HG02678 (cell line): ENCODE measurements around the gene ACOT7.

Experiments
- ATAC-seq: cut with Tn5 transposase; IDR thresholded peaks from one replicate; pipeline ENCODE4 v1.9.1; 2021; ENCODE audit warnings: mild to moderate bottlenecking, moderate library complexity; ENCODE audit not compliant: unreplicated experiment

Gene ACOT7

DNA sequence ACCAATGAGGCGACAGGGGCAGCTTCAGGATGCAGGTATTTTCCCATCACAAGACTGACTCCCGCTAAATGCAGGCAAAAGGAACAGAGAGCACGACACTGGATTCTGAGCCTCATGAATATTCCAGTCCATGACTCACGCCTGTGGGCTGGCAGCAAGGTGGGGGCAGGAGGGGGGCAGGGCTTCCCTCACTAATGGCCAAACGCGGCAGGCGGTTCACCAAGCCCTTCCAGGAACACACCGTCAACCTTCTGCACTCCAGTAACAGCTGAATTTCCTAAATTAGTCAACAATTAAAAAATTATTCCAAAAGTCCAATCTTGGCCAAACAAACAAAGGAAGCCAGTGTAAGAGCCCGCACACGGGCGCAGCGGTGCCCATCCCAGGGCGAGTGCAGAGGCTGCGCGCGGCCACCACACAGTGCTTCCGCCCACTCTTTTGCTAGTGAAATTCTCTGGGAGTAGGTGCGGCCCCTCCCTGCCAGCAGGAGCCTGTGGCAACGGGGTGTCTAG is 120.1 kb downstream of the ACOT7 start:
- ATAC-seq = no peak

- ATAC-seq = no peak
These were observed 120.7 kb downstream of the ACOT7 start for GRCh38 chr1:6272868-6273267.

DNA sequence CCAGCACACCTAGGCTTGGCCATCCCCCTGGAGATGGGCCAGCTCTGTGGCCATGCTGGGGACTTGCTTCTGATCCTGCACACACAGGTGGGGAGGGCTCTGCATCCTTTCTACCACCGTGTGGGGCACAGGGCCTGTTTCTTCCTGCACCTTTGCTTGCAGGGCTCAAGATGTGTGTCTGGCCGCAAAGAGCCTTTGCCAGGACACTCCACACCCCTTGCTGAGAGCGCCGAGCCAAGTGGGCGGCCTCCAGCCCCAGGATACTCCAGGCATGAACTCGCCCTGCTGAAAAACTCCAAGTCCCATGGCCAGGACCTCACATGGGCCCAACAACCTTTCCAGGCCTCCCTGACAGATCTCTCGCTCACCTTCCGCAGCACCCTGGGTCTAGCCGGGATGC is 121.1 kb downstream of the ACOT7 start:
- no peak for ATAC-seq

GRCh38 chr1:6271554-6271953 is 122.0 kb downstream of the ACOT7 start:
- ATAC-seq = no peak

GRCh38 chr1:6271006-6271405 is 122.6 kb downstream of the ACOT7 start:
- no peak for ATAC-seq

DNA sequence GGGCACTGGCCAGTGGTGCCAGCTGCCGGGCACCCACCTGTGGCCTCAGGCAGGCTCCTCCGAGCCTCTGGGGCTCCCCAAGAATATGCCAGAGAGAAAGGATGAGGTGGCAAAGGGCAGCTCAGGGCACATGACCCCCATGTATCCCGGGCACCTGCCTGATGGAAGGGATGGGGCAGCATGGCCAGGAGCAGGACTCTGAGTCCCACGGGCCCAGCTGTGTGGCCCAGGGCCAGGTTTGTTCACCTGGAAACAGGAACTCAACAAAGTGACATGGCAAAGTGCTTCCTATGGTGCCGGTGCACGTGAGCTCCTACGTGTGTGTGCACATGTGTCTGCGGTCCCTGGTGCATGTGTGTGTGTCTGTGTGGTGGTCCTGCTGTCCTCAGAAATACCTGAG is 123.2 kb downstream of the ACOT7 start:
- no peak for ATAC-seq

DNA sequence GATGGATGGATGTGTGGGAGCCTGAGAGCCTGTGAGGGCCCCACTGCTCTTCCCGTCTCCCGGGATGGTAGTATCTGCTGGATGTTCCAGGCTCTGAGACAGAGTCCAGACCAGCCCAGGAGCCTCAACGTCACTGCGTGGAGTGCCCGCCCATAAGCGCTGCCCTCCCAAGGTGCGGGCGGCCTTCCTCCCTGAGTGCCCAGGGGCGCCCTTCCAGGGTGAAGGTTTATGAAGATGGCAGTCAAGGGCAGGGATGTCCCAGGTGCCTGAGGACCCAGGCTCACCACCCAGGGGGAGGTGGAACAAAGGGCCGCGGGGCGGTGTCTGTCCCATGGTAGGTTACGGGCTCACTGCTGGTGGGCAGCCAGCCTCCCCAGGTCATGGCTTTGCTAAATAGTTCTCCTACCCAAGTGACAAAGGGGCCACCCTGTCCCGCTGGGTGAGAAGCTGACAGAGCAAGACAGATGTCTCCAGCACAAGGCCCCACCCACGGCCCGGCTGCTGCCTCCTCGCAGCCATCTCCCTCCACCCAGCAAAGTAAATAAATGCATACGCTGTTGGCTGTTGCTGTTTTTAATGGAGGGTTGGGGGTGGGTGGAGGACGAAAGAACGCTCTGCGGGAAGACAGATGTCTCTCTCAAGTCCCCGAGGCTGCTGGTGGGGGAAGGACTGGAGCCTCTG is 123.7 kb downstream of the ACOT7 start:
- no peak for ATAC-seq

- no peak for ATAC-seq
These were observed 124.3 kb downstream of the ACOT7 start for GRCh38 chr1:6269296-6269695.

GRCh38 chr1:6268415-6268814 is 125.2 kb downstream of the ACOT7 start:
- no peak for ATAC-seq

GRCh38 chr1:6267686-6268322 is 125.8 kb downstream of the ACOT7 start:
- no peak for ATAC-seq

GRCh38 chr1:6266641-6267040 is 126.9 kb downstream of the ACOT7 start:
- ATAC-seq = no peak

- ATAC-seq = no peak
These were observed 128.4 kb downstream of the ACOT7 start for GRCh38 chr1:6265151-6265550.

GRCh38 chr1:6263716-6264115 is 129.9 kb downstream of the ACOT7 start:
- ATAC-seq = no peak

DNA sequence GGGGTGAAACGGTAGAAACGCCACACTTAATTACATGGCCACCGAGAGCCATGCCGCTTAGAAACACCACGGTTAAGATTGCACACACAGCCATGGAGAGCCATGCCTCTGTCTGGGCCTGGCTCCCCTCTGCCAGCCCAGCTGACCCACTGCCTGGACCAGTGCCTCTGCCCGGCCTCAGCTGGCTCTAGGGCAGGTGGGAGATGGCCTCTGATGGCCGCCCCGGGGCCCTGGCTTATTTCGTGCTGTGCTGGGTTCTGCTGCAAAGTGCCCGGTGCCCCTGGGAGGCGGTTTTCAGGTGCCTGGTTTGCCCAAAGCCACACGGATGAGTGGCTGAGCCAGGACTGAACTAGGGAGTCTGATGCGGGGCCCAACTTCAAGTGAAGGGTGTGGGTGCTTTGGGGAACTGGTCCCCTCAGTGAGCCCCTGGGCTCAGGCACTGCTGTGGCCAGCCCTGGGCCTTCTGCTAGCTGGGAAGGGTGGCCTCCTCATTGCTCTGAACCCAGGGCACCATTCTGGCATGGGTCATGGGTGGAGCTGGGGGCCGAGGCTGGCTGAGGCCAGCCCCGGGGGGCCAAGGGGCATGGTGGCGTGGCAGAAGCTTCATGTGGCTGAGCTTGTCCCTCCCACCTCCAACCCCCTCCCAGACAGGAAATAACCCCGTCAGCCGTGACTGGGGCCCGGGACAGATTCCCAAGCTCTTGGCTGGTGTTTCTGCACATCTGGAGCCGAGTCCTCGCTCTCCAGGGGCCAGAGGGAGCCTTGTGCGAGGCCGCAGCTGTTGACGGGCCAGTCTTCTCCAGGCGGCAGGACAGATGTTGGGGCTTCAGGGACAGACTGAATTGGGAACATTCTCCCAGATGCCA is 130.8 kb downstream of the ACOT7 start:
- ATAC-seq = no peak

- no peak for ATAC-seq
These were observed 132.0 kb downstream of the ACOT7 start for GRCh38 chr1:6261615-6261995.

DNA sequence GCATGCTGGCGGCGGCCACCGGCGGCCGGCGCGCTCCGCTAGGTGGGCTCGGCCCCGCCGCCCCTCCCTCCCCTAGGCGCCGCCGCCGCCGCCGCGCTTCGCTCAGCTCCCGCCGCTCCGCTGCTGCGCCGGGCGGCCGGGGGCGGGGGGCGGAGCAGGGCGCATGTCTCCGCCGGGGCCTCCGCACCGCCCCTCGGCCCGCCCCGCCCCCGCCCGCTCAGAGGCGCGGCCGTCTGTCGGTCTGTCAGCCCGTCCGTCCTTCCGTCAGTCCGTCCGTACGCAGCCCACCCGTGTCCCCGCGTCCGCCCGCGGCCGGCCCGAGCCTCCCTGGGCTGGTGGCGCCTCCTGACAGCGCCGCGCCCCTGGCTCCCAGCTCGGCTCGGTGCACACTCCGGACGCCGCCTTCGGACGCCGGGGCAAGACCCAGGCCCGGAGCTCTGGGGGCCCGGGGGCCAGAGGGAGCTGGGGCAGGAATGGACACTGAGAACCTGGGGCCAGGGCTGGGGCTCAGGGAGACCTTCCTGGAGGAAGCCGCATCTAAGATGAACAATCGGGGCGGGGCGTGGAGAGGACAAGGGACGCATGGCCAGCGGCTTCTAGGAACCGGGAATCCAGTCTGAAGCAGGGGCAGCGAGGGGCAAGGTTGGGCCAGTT is 132.5 kb downstream of the ACOT7 start, which contains the start of gene GPR153:
TSS of gene GPR153 (minus strand) at position 138 of the 654 bp plus-strand sequence. CDS start 6,193 bp downstream, outside the sequence.
- ATAC-seq = no peak

GRCh38 chr1:6260433-6260934 is 133.1 kb downstream of the ACOT7 start:
- no peak for ATAC-seq

DNA sequence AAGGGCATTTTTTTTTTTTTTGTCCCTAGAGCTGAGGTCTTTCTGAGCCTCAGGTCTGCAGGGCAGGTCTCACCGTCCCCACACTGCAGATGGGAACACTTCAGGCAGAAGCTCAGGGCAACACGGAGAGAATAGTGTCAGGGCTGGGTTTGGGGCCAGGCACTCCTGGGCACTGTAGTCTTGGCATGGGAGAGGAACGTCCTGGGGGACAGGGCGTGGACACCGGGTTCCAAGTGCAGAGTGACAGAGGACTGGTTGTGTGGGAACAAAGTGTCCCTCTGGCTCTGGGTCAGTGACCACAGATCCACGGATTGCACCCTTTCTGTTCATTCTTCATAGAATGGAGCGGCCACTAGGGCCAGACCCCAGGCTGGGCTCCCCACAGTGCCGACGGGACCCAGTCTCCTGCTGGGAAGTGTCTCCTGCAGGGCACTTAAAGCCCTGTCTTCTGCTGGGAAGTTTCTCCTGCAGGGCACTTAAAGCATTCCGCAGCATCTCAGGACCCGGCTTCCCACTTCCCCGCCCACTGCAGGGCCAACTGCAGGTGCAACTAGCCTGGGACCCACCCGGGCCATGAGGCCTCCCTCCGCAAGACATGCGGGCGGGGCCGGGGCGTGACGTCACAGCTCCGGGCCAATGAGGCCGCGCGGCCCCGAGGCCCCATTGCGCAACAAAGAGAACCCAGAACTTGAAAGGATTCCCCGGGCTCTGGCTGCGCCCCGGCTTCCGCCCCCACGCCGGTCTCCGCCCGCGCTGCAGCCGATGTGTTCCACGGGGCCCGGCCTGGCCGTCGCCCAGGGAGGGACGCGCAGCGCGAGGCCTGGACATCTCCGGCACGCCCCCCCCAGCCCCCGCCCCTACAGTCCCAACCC is 133.8 kb downstream of the ACOT7 start:
- ATAC-seq = no peak

GRCh38 chr1:6258675-6259074 is 134.9 kb downstream of the ACOT7 start:
- no peak for ATAC-seq

GRCh38 chr1:6257541-6258069 is 136.0 kb downstream of the ACOT7 start:
- no peak for ATAC-seq
